GM19099 (cell line): ENCODE results near the gene PDE6A.

ENCODE experiments used
- POLR2A ChIP-seq: IDR thresholded peaks from 3 replicates; pipeline ENCODE4 v1.6.1; 2011; ENCODE audit warnings: low read depth; ENCODE audit not compliant: insufficient read length; ENCODE audit errors: extremely low read depth

PDE6A gene

GRCh38 chr5:149847611-149848010, 97.0 kb downstream of the PDE6A start:
- no peak for TF ChIP-seq POLR2A

DNA sequence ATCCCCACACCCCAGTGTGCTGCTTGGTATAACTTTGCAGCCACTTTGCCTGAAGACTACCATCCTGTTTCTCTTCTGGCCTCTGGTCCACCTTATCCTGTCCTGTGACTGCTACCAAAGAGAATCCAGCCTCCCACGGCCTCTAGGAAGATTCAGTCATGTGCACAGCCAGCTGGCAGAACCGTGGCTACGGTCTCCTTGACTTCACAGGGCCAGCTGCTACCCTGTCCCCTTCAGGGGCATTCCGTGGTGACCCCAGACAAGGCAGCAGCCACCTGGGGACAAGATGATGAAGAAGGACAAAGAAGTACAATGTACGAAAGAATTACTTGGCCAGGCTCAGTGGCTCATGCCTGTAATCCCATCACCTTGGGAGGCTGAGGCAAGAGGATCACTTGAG, 98.6 kb downstream of the PDE6A start:
- TF ChIP-seq POLR2A: no peak

DNA sequence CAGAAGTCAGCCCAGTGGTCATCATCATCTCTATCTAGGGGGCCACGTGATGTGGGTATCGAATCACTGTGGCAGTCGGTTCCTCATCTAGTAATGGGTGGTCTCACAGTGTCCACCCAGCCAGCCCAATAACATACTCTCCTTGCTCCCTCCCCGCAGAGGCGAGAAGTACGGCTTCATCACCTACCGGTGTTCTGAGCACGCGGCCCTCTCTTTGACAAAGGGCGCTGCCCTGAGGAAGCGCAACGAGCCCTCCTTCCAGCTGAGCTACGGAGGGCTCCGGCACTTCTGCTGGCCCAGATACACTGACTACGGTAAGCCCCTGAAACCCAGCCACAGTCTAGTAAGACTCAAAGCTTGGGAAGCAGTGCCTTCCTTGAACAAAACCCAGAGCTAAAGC, 99.0 kb downstream of the PDE6A start:
- no peak for TF ChIP-seq POLR2A

GRCh38 chr5:149841851-149842793, 102.5 kb downstream of the PDE6A start:
- no peak for TF ChIP-seq POLR2A

- TF ChIP-seq POLR2A: no peak
Measured at GRCh38 chr5:149840226-149840825, 104.3 kb downstream of the PDE6A start.

DNA sequence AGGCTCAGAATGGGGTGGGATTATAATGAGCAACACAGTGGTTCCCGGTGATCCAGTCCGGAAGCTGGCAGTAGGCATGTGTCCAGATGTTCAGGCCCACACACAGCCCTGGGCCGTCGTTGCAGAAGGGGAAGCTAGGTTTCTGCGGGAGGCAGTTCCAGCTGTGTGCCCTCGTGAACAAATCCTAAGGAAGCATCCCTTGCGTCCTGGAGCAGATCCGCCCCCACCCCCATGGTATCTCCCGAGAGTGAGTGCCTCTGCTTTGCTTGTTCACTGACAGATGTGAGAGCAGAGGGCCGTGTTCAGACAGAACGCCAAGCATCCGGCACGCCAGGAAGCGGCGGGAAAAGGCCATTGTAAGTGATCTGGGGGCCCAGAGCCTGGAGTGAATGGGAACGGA, 104.8 kb downstream of the PDE6A start:
- no peak for TF ChIP-seq POLR2A

- no peak for TF ChIP-seq POLR2A
Measured at GRCh38 chr5:149838881-149839739, 105.5 kb downstream of the PDE6A start.

- TF ChIP-seq POLR2A: no peak
Measured at GRCh38 chr5:149837680-149838269, 106.8 kb downstream of the PDE6A start.

DNA sequence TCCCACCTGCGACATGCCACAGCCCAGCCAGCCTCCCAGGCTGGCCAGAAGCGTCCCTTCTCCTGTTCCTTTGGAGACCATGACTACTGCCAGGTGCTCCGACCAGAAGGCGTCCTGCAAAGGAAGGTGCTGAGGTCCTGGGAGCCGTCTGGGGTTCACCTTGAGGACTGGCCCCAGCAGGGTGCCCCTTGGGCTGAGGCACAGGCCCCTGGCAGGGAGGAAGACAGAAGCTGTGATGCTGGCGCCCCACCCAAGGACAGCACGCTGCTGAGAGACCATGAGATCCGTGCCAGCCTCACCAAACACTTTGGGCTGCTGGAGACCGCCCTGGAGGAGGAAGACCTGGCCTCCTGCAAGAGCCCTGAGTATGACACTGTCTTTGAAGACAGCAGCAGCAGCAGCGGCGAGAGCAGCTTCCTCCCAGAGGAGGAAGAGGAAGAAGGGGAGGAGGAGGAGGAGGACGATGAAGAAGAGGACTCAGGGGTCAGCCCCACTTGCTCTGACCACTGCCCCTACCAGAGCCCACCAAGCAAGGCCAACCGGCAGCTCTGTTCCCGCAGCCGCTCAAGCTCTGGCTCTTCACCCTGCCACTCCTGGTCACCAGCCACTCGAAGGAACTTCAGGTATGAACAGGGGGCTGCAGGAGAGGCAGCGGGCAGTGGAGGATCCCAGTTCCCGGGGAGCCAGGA, 108.0 kb downstream of the PDE6A start:
- TF ChIP-seq POLR2A: no peak

DNA sequence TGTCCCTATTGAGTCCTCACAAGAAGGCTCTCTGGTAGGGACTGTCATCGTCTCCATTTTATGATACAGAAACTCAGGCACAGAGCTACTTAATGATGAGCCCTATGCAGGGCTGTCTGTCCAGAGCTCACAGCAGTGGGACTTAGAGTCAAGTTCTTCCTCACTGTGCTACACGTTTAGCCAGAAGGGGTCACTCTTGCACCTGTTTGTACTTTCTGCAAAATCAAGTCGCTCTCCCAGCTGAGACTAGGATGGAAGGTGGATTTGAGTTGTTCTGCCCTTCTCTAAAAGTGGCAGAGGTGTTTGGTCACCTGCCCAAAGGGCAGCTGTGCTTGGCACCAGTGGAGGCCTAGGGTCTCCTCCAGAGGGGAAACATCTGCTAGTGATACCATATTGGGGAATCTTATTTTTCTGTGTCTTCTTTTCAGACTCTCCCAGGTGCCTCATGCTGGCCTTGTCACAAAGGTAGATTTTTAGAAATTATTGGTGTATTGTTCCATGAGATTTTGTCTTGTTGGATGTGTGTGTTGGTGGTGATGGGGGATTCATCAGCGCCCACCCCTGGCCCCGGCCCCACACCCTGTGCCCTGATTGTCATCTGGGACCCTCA, 110.2 kb downstream of the PDE6A start:
- TF ChIP-seq POLR2A: no peak

GRCh38 chr5:149833116-149833827, 111.3 kb downstream of the PDE6A start:
- TF ChIP-seq POLR2A: no peak

GRCh38 chr5:149832636-149833035, 112.0 kb downstream of the PDE6A start:
- no peak for TF ChIP-seq POLR2A

DNA sequence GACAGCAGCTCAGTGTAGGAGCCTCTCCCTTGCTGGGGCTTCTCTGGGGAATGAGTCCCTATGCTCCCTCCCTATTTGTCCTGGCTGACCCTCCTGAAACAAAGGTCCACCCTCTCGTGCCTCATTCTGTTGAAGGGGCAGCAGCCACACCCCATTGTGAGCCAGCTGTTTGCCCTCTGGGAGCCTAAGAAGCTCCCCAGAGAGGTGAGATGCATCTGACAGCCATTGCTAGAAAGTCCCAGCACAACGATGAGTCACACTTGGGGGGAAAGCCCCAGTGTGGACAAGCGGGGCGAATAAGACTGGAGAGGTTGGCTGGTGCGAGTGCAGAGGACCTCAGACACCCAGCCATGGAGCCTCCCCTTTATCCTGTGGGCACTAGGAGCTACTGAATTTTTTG, 113.1 kb downstream of the PDE6A start:
- no peak for TF ChIP-seq POLR2A

DNA sequence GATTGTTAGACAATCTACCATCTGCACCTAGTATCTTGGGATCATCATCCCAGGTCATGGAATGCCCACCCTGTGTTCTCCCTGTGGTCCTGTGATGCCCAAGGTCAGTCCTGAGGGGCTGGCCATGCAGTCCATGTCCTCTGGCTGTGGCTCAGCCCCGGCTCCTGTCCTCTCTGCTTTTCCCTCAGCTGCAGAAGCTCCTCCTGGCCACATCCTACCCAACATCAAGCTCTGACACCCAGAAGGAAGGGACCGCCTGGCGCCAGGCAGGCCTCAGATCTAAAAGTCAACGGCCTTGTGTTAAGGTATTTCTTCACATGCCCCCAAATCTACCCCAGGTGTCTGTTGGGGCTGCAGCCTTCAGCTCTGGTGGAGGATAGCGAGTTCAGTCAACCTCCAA, 114.0 kb downstream of the PDE6A start:
- no peak for TF ChIP-seq POLR2A

- no peak for TF ChIP-seq POLR2A
Measured at GRCh38 chr5:149829954-149830353, 114.6 kb downstream of the PDE6A start.
